A549 (cell line): Measurements from ENCODE around the gene RNF183. TPM values are rescaled to one million over a fixed set of nuclear protein-coding genes. Genes with fewer than 3 reads are reported as not detected.

Experiments
- ATAC-seq, 2 experiments: fragments of 200-7000 bp in 1 of 2; fragments of >200 bp in 1 of 2; cut with Nextera tagmentation in 1 of 2; cut with Tn5 transposase in 1 of 2; 3 replicates each; pipeline versions ENCODE4 v1.8.0 to v1.9.1; 2018 to 2020; ENCODE audit warnings: mild to moderate bottlenecking in 1 of 2, moderate library complexity in 1 of 2
- CTCF ChIA-PET: fragments of 300-600 bp; sonication (Branson Sonifier 250); formaldehyde crosslinking; extraction: SDS; loops from one replicate; lab custom pipeline; 2021; ENCODE audit warnings: antibody characterized with exemption, inconsistent platforms; lab: Yijun Ruan, JAX
- POLR2A ChIA-PET: fragments of 350-600 bp; formaldehyde crosslinking; extraction: SDS; loops from one replicate; lab custom pipeline; 2021; ENCODE audit warnings: antibody characterized with exemption, inconsistent platforms; lab: Yijun Ruan, JAX
- DNase-seq, 2 experiments: peaks; one replicate each; pipeline versions ENCODE4 v3.0.0 to v3.0.0-alpha.2; 2011 to 2016; ENCODE audit warnings: low read depth in 1 of 2, low spot score in 1 of 2
- FAIRE-seq: peaks from 2 replicates; lab custom pipeline; 2011; peaks lifted over from hg19 to GRCh38; lab: Jason Lieb, UNC
- H3K27ac ChIP-seq, 2 experiments: fragments of >200 bp; sonication (Bioruptor Twin); formaldehyde crosslinking; 3 replicates each; pipeline ENCODE4 v1.5.1; 2016 to 2017
- H3K4me1 ChIP-seq: fragments of >200 bp; sonication (Bioruptor Twin); formaldehyde crosslinking; 3 replicates; pipeline ENCODE4 v1.6.1; 2016
- H3K4me2 ChIP-seq: fragments of >200 bp; sonication (Bioruptor Twin); formaldehyde crosslinking; 3 replicates; pipeline ENCODE4 v1.6.1; 2016
- H3K4me3 ChIP-seq: fragments of >200 bp; sonication (Bioruptor Twin); formaldehyde crosslinking; 3 replicates; pipeline ENCODE4 v1.5.1; 2016
- H3K9me3 ChIP-seq: fragments of >200 bp; sonication (Bioruptor Twin); formaldehyde crosslinking; 3 replicates; pipeline ENCODE4 v1.6.1; 2016
- BHLHE40 ChIP-seq: IDR thresholded peaks from 2 replicates; pipeline ENCODE4 v1.6.1; 2012; ENCODE audit warnings: low read depth, low read length, inconsistent platforms
- CBX8 ChIP-seq: fragments of 200-600 bp; sonication (generic); IDR thresholded peaks from 2 replicates; pipeline ENCODE4 v1.6.1; 2016
- CEBPB ChIP-seq, 2 experiments: fragments of >200 bp in 1 of 2; sonication (Bioruptor Twin) in 1 of 2; formaldehyde crosslinking in 1 of 2; IDR thresholded peaks; 2 replicates each; pipeline ENCODE4 v1.6.1; 2012 to 2016
- CHD4 ChIP-seq: fragments of 200-600 bp; sonication (generic); IDR thresholded peaks from 2 replicates; pipeline ENCODE4 v1.6.1; 2016; ENCODE audit warnings: antibody characterized with exemption, mild to moderate bottlenecking, borderline replicate concordance
- EHF ChIP-seq: fragments of 250-450 bp; sonication (Bioruptor Pico); IDR thresholded peaks from 2 replicates; pipeline ENCODE4 v1.5.0; 2020; ENCODE audit warnings: mild to moderate bottlenecking
- ESRRA ChIP-seq: fragments of 150-350 bp; IDR thresholded peaks from 2 replicates; pipeline ENCODE4 v1.6.1; 2014; ENCODE audit warnings: mild to moderate bottlenecking, low read length, borderline replicate concordance
- FOSB ChIP-seq: fragments of 250-450 bp; sonication (Bioruptor Pico); IDR thresholded peaks from 2 replicates; pipeline ENCODE4 v1.5.0; 2020; ENCODE audit warnings: mild to moderate bottlenecking, moderate library complexity
- FOXS1 ChIP-seq: fragments of 250-450 bp; sonication (Bioruptor Pico); IDR thresholded peaks from 2 replicates; pipeline ENCODE4 v1.5.0; 2020; ENCODE audit warnings: mild to moderate bottlenecking, moderate library complexity
- HDAC2 ChIP-seq: fragments of 200-600 bp; sonication (generic); IDR thresholded peaks from 2 replicates; pipeline ENCODE4 v1.6.1; 2016
- HEYL ChIP-seq: fragments of 250-450 bp; sonication (Bioruptor Pico); IDR thresholded peaks from 2 replicates; pipeline ENCODE4 v1.8.0; 2021; ENCODE audit warnings: mild to moderate bottlenecking, moderate library complexity
- HOXB13 ChIP-seq: fragments of 250-450 bp; sonication (Bioruptor Pico); IDR thresholded peaks from 2 replicates; pipeline ENCODE4 v1.5.0; 2020; ENCODE audit warnings: low read depth, mild to moderate bottlenecking, moderate library complexity
- HOXB5 ChIP-seq: fragments of 250-450 bp; sonication (Bioruptor Pico); IDR thresholded peaks from 2 replicates; pipeline ENCODE4 v1.5.0; 2020; ENCODE audit warnings: mild to moderate bottlenecking, moderate library complexity
- KDM5A ChIP-seq: fragments of 200-600 bp; sonication (generic); IDR thresholded peaks from 2 replicates; pipeline ENCODE4 v1.6.1; 2016; ENCODE audit warnings: antibody characterized with exemption, mild to moderate bottlenecking
- MAFK ChIP-seq: fragments of 450-650 bp; IDR thresholded peaks from 2 replicates; pipeline ENCODE4 v1.6.1; 2014; ENCODE audit not compliant: partially characterized antibody
- MYC ChIP-seq: IDR thresholded peaks from 2 replicates; pipeline ENCODE4 v1.6.1; 2012; ENCODE audit warnings: mild to moderate bottlenecking, inconsistent platforms, low read length, improper control_type of control experiment, borderline replicate concordance
- NFE2L2 ChIP-seq: fragments of 150-350 bp; conservative IDR thresholded peaks from 2 replicates; pipeline ENCODE4 v1.6.1; 2014; ENCODE audit warnings: low read length
- NR3C1 ChIP-seq: fragments of >200 bp; sonication (Bioruptor Twin); formaldehyde crosslinking; IDR thresholded peaks from 3 replicates; pipeline ENCODE4 v1.6.1; 2017
- PHF8 ChIP-seq: fragments of 200-600 bp; sonication (generic); IDR thresholded peaks from 2 replicates; pipeline ENCODE4 v1.6.1; 2016; ENCODE audit warnings: low read depth, mild to moderate bottlenecking, antibody characterized with exemption, moderate library complexity, borderline replicate concordance
- POLR2A ChIP-seq: IDR thresholded peaks from 2 replicates; pipeline ENCODE4 v1.6.1; 2012; ENCODE audit warnings: mild to moderate bottlenecking, low read length
- POLR2AphosphoS2 ChIP-seq: conservative IDR thresholded peaks from 2 replicates; pipeline ENCODE4 v1.6.1; 2012; ENCODE audit warnings: low read length, improper control_type of control experiment, inconsistent platforms
- RAD21 ChIP-seq, 2 experiments: fragments of >200 bp in 1 of 2; sonication (Bioruptor Twin) in 1 of 2; formaldehyde crosslinking in 1 of 2; IDR thresholded peaks in 1 of 2; conservative IDR thresholded peaks in 1 of 2; 2 replicates in 1 of 2; 3 replicates in 1 of 2; pipeline ENCODE4 v1.6.1; 2012 to 2018; ENCODE audit warnings: inconsistent platforms in 1 of 2
- RARB ChIP-seq: fragments of 250-450 bp; sonication (Bioruptor Pico); IDR thresholded peaks from 2 replicates; pipeline ENCODE4 v1.8.0; 2021; ENCODE audit warnings: mild to moderate bottlenecking, moderate library complexity
- RCOR1 ChIP-seq: fragments of 150-350 bp; IDR thresholded peaks from 2 replicates; pipeline ENCODE4 v1.6.1; 2014; ENCODE audit warnings: antibody characterized with exemption, low read length, low read depth
- RFX5 ChIP-seq: fragments of 450-650 bp; IDR thresholded peaks from 2 replicates; pipeline ENCODE4 v1.7.1; 2014; ENCODE audit warnings: antibody characterized with exemption, mild to moderate bottlenecking, moderate library complexity
- RNF2 ChIP-seq: fragments of 200-600 bp; sonication (generic); IDR thresholded peaks from 2 replicates; pipeline ENCODE4 v1.6.1; 2016; ENCODE audit warnings: low read depth, mild to moderate bottlenecking, antibody characterized with exemption, moderate library complexity, borderline replicate concordance
- SMC3 ChIP-seq: fragments of >200 bp; sonication (Bioruptor Twin); formaldehyde crosslinking; IDR thresholded peaks from 3 replicates; pipeline ENCODE4 v1.6.1; 2018; ENCODE audit warnings: inconsistent platforms
- TFCP2L1 ChIP-seq: fragments of 250-450 bp; sonication (Bioruptor Pico); IDR thresholded peaks from 2 replicates; pipeline ENCODE4 v1.5.0; 2021; ENCODE audit warnings: mild to moderate bottlenecking
- ZC3H11A ChIP-seq: fragments of 450-650 bp; IDR thresholded peaks from 2 replicates; pipeline ENCODE4 v1.6.1; 2014; ENCODE audit warnings: antibody characterized with exemption, mild to moderate bottlenecking
- WGBS: methylation state at CpG from one replicate; pipeline ENCODE4 v1.1.6; 2017; ENCODE audit errors: missing lambda C conversion rate; 5-methylcytosine and 5-hydroxymethylcytosine counted together
- polyA plus RNA-seq, 4 experiments: library from polyadenylated mRNA; depleted of rRNA in 3 of 4; stranded (reverse); fragments of >200 nt; fragmentation: RNase III in 1 of 4; extraction: RNeasy Plus Mini Kit Qiagen cat#74134 plus additional on column Dnase treatment in 1 of 4; gene quantifications; 2 replicates in 3 of 4; 3 replicates in 1 of 4; pipeline ENCODE4 v1.2.3, GENCODE V29; 2011 to 2017
- TF ChIP-seq, protein P1 (sequence below): fragments of 250-450 bp; sonication (Bioruptor Pico); IDR thresholded peaks from 2 replicates; pipeline ENCODE4 v1.5.0; 2020; ENCODE audit warnings: low read depth, mild to moderate bottlenecking, moderate library complexity
- TF ChIP-seq, protein P2 (sequence below): IDR thresholded peaks from 2 replicates; pipeline ENCODE4 v1.6.1; 2012
- TF ChIP-seq, protein P3 (sequence below): IDR thresholded peaks from 2 replicates; pipeline ENCODE4 v1.6.1; 2012; ENCODE audit warnings: low read depth, borderline replicate concordance
- TF ChIP-seq, protein P4 (sequence below): fragments of >200 bp; sonication (Bioruptor Twin); formaldehyde crosslinking; IDR thresholded peaks from 2 replicates; pipeline ENCODE4 v1.6.1; 2016

The RNF183 gene
- polyA plus RNA-seq, 2 of the 4 experiments (the other 2 are of a cell fraction): 0.13 TPM; not detected in 1

DNA sequence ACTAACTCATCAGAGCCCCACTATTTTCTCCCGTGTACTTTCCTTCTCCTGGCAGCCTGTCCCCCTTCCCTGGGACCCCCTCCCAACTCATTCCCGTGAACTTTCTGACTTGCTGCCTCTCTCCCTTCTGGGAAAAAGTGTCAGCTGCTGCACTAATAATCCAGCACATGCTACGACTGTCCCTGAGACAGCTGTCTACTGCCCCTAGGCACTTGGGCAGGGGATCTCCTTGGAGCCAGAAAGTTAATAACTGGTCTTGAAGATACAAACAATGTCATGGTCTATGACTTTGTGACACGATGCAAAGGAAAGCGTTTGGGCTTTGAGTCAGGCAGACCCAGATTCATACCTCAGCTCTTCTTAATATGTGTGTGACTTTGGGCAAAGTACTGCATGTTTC is 10.1 kb upstream of the RNF183 start:
- H3K9me3 ChIP-seq: no peaks in the 10 kb centered on the region
- no peak overlapping the region for H3K27ac ChIP-seq
- no peaks in the 10 kb centered on the region for H3K4me1 ChIP-seq
- DNase-seq (no peak), ATAC-seq (no peak), FAIRE-seq (no peak)
- H3K4me2 ChIP-seq: no peak overlapping the region
- WGBS: 62% methylated on average over 5 of the region's 5 CpGs
- CTCF ChIA-PET: interaction anchor here (1.2 to 6.7 kb wide), 3 partner anchors 13 to 87 kb away, joined by 3 to 52 read pairs (median 10); partner anchors contain the start of gene ALAD
- TF ChIP-seq PHF8 (no peak), KDM5A (no peak), NR3C1 (no peak), SMC3 (no peak), RFX5 (no peak), POLR2AphosphoS2 (no peak), HDAC2 (no peak), HOXB5 (no peak), POLR2A (no peak), RCOR1 (no peak), MYC (no peak)
- TF ChIP-seq, protein P1, sequence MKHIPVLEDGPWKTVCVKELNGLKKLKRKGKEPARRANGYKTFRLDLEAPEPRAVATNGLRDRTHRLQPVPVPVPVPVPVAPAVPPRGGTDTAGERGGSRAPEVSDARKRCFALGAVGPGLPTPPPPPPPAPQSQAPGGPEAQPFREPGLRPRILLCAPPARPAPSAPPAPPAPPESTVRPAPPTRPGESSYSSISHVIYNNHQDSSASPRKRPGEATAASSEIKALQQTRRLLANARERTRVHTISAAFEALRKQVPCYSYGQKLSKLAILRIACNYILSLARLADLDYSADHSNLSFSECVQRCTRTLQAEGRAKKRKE: no peak
- POLR2A ChIA-PET: no interaction called here
- H3K4me3 ChIP-seq: no peak overlapping the region

DNA sequence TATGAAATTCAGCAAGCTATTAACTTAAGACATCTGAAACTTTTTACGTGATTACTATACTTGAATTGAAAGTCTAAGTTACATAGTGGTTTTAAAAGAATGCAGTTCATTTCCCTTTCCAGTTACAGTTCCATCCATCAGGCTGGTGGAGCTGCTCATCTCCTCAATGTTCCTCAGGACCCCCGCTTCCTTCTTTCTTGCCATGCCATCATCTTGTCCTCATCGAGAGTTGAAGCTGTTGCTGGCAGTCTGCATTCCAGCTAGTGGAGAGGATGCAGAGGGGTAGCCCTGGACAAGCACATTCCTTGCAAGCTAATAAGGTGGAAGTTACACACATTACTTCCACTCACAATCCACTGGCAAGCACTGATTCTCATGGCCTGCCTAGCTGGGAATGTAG is 8.8 kb upstream of the RNF183 start:
- DNase-seq (no peak), ATAC-seq (no peak)
- Histone ChIP-seq H3K9me3 (no peaks in the 10 kb centered on the region), H3K4me2 (no peak overlapping the region), H3K27ac (no peak overlapping the region), H3K4me1 (no peaks in the 10 kb centered on the region), H3K4me3 (no peak overlapping the region)
- POLR2A ChIA-PET: no interaction called here
- CTCF ChIA-PET: interaction anchor here (0.7 to 6.7 kb wide), 8 partner anchors 11 to 593 kb away, joined by 3 to 52 read pairs (median 5); partner anchors contain the start of genes ALAD, C9orf43 and POLE3
- WGBS: 68% methylated on average over 3 of the region's 3 CpGs
- TF ChIP-seq RNF2 (no peak), BHLHE40 (no peak), HEYL (CRISPR knock-in tag) (no peak), RFX5 (no peak), PHF8 (no peak), KDM5A (no peak), SMC3 (no peak), MAFK (no peak), CBX8 (no peak), RARB (CRISPR knock-in tag) (no peak), ESRRA (no peak)
- TF ChIP-seq, protein P2, sequence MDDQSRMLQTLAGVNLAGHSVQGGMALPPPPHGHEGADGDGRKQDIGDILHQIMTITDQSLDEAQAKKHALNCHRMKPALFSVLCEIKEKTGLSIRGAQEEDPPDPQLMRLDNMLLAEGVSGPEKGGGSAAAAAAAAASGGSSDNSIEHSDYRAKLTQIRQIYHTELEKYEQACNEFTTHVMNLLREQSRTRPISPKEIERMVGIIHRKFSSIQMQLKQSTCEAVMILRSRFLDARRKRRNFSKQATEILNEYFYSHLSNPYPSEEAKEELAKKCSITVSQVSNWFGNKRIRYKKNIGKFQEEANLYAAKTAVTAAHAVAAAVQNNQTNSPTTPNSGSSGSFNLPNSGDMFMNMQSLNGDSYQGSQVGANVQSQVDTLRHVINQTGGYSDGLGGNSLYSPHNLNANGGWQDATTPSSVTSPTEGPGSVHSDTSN: no peak
- TF ChIP-seq, protein P3, sequence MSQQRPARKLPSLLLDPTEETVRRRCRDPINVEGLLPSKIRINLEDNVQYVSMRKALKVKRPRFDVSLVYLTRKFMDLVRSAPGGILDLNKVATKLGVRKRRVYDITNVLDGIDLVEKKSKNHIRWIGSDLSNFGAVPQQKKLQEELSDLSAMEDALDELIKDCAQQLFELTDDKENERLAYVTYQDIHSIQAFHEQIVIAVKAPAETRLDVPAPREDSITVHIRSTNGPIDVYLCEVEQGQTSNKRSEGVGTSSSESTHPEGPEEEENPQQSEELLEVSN: no peak
- TF ChIP-seq, all 56 proteins: peak for 0
- FAIRE-seq: no peak

DNA sequence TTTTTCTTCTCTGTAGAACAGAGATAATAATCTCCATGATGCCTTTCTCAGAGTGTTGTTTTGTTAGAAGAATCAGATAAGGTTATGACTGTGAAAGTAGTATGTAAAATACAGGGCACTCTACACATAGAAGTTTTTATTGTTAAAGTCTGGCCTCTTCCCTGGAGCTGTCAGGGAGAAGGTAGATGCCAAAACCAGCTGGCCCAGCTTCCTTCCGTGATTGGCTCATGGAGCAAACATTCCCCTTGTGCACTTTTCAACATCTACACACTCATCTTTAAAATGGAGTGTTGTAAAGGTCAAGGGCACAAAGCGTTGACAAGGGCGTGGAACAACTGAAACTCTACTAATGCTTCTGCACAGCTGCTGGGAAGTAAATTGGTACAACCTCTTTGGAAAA is 7.4 kb upstream of the RNF183 start:
- TF ChIP-seq MAFK: no peak
- TF ChIP-seq FOSB (CRISPR knock-in tag): no peak
- TF ChIP-seq TFCP2L1 (CRISPR knock-in tag): no peak
- no peak for TF ChIP-seq RNF2
- no peak for TF ChIP-seq FOXS1
- no peak for TF ChIP-seq POLR2AphosphoS2
- TF ChIP-seq, protein P4, sequence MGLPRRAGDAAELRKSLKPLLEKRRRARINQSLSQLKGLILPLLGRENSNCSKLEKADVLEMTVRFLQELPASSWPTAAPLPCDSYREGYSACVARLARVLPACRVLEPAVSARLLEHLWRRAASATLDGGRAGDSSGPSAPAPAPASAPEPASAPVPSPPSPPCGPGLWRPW: no peak
- no peak for TF ChIP-seq CEBPB (IDR thresholded peaks at IDR 0.05)
- TF ChIP-seq CHD4: no peak
- no peak for TF ChIP-seq RFX5
- TF ChIP-seq, protein P1: no peak
- TF ChIP-seq RAD21 (conservative IDR thresholded peaks at IDR 0.05 in 1 of 2, IDR thresholded peaks at IDR 0.05 in 1 of 2): no peak
- no peak for TF ChIP-seq POLR2A
- TF ChIP-seq MYC: no peak
- no peak for TF ChIP-seq HOXB13 (CRISPR knock-in tag)
- no peak for TF ChIP-seq NFE2L2
- TF ChIP-seq EHF (CRISPR knock-in tag): no peak
- no peak for TF ChIP-seq RCOR1
- no peak for TF ChIP-seq ZC3H11A
- Histone ChIP-seq H3K4me1 (no peaks in the 10 kb centered on the region), H3K4me3 (no peak overlapping the region), H3K27ac (no peak overlapping the region), H3K4me2 (no peak overlapping the region), H3K9me3 (no peaks in the 10 kb centered on the region)
- no peak for DNase-seq
- 65% methylated on average over 3 of the region's 3 CpGs for WGBS
- ChIA-PET CTCF (interaction anchor here (0.8 to 6.7 kb wide), 13 partner anchors 9 to 345 kb away, joined by 3 to 52 read pairs (median 6); partner anchors contain the start of genes ALAD, C9orf43 and POLE3), POLR2A (no interaction called here)
- ATAC-seq: no peak
- no peak for FAIRE-seq
